ENCODE measurements around the gene MRPS25.

MRPS25 gene

GRCh38 chr3:15064835-15065549 lies at the start of gene MRPS25:
TSS of gene MRPS25 (minus strand) at chr3:15065315. CDS start at chr3:15065194, 121 bp downstream.
- H3K4me3 ChIP-seq (ENCODE audit: low read depth, low read length) = peak within 1 kb of the TSS; percentile 94
- TF ChIP-seq, protein P1, sequence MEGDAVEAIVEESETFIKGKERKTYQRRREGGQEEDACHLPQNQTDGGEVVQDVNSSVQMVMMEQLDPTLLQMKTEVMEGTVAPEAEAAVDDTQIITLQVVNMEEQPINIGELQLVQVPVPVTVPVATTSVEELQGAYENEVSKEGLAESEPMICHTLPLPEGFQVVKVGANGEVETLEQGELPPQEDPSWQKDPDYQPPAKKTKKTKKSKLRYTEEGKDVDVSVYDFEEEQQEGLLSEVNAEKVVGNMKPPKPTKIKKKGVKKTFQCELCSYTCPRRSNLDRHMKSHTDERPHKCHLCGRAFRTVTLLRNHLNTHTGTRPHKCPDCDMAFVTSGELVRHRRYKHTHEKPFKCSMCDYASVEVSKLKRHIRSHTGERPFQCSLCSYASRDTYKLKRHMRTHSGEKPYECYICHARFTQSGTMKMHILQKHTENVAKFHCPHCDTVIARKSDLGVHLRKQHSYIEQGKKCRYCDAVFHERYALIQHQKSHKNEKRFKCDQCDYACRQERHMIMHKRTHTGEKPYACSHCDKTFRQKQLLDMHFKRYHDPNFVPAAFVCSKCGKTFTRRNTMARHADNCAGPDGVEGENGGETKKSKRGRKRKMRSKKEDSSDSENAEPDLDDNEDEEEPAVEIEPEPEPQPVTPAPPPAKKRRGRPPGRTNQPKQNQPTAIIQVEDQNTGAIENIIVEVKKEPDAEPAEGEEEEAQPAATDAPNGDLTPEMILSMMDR (IDR thresholded peaks at IDR 0.05; ENCODE audit: borderline replicate concordance, insufficient read depth, low read depth, low read length) = no peak

- no peak overlapping the region for H3K4me3 ChIP-seq (ENCODE audit: low read depth, low read length)
- TF ChIP-seq, protein P1 (IDR thresholded peaks at IDR 0.05; ENCODE audit: borderline replicate concordance, insufficient read depth, low read depth, low read length) = no peak
Observed at GRCh38 chr3:15113884-15114283, 48.8 kb upstream of the MRPS25 start.

DNA sequence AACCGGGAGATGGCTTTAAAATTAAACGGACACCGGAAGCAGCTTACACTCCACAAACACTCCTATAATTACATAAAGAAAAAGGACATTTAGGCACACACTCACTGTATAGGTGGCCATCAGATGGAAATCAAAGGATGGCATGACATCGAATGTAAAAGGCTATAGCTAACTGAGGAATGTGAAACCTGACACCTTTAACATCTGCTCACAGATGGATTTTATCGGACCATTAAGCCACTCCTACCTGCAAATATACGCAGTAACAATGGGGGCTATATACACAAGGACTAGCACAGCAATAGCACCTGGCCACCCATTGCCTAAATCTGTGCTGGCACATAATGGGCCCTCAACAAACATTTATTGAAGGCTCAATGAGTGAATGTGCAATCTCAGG lies 48.4 kb upstream of the MRPS25 start:
- TF ChIP-seq, protein P1 (IDR thresholded peaks at IDR 0.05; ENCODE audit: borderline replicate concordance, insufficient read depth, low read depth, low read length) = no peak
- H3K4me3 ChIP-seq (ENCODE audit: low read depth, low read length) = no peak overlapping the region

- TF ChIP-seq, protein P1 (IDR thresholded peaks at IDR 0.05; ENCODE audit: borderline replicate concordance, insufficient read depth, low read depth, low read length) = no peak
Observed at GRCh38 chr3:15112011-15112410, 46.9 kb upstream of the MRPS25 start.

DNA sequence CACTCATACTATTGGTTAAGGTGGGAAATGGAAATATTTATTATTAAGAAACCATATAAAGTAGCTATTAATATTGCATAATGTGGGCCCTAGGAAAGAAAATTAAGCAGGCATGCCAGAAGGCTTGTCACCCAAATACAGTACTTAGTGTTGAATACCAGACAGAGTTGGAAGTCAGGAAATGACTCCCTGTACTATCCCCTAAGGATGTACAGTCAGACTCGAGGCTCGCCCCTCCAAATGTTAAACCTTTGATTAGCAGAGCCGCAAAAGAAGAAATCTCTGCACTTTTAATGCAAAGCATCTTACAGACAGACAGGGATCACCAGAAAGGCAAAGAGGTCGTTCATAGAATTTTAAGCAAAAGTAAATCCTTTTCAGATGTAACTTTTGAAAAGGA lies 45.1 kb upstream of the MRPS25 start:
- TF ChIP-seq, protein P1 (IDR thresholded peaks at IDR 0.05; ENCODE audit: borderline replicate concordance, insufficient read depth, low read depth, low read length) = no peak
- no peak overlapping the region for H3K4me3 ChIP-seq (ENCODE audit: low read depth, low read length)

More at GRCh38 chr3:15112011-15112410, 46.9 kb upstream of the MRPS25 start:
- H3K4me3 ChIP-seq (ENCODE audit: low read depth, low read length) = no peak overlapping the region

GRCh38 chr3:15108869-15109268 lies 43.8 kb upstream of the MRPS25 start:
- H3K4me3 ChIP-seq (ENCODE audit: low read depth, low read length) = no peak overlapping the region
- TF ChIP-seq, protein P1 (IDR thresholded peaks at IDR 0.05; ENCODE audit: borderline replicate concordance, insufficient read depth, low read depth, low read length) = no peak

DNA sequence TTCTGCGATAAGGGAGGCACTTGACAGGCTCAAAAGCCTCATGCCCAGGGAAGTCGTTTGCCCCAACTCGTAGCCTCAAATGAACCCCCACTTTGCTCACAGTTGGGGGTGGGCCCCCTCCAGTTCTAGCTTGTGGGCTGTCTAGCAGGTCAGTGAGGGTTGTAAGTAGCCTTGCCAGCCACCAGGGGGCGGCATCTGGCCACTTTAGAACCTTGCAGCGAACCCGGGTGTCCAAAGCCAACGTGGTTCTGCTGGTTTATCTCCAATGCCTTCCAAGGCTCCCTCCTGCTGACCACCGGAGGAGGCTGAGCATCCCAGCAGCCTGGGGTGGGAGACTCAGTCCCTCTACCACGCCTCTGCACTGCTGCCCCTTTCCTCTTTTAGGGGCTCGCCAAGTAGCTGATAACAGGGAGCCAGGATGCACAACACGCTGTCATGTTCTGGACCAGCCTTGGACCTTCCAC lies 43.0 kb upstream of the MRPS25 start:
- H3K4me3 ChIP-seq (ENCODE audit: low read depth, low read length) = no peak overlapping the region

More for the DNA sequence above, 43.0 kb upstream of the MRPS25 start:
- TF ChIP-seq, protein P1 (IDR thresholded peaks at IDR 0.05; ENCODE audit: borderline replicate concordance, insufficient read depth, low read depth, low read length) = peak; percentile 94

All from GM12875 (cell line).